Neural cell (in vitro differentiated cells): ENCODE data around the gene TRIO. TPM values are rescaled to one million over a fixed set of nuclear protein-coding genes. Genes with fewer than 3 reads are reported as not detected.

Experiments used
- H2AFZ ChIP-seq: fragments of 200-600, 300-800 bp; sonication (generic), shearing (Covaris generic); 2 replicates; pipeline ENCODE4 v1.6.0; 2014; ENCODE audit warnings: low read depth, mild to moderate bottlenecking, antibody characterized with exemption, low read length, moderate library complexity
- H3F3A ChIP-seq: fragments of 200-600 bp; shearing (Covaris generic); 2 replicates; pipeline ENCODE4 v1.6.1; 2016; ENCODE audit warnings: mild to moderate bottlenecking, moderate library complexity, mixed read lengths, antibody characterized with exemption, low read length; ENCODE audit not compliant: insufficient read depth, poor library complexity, severe bottlenecking
- H3K27ac ChIP-seq: fragments of 200-600, 300-800 bp; sonication (generic), shearing (Covaris generic); 2 replicates; pipeline ENCODE4 v1.5.1; 2014; ENCODE audit warnings: mild to moderate bottlenecking, low read length, moderate library complexity
- H3K27me3 ChIP-seq: fragments of 300-800, 200-600 bp; sonication (generic), shearing (Covaris generic); 2 replicates; pipeline ENCODE4 v1.6.0; 2014; ENCODE audit warnings: mild to moderate bottlenecking, low read depth, low read length, moderate library complexity; ENCODE audit not compliant: insufficient read depth
- H3K36me3 ChIP-seq: fragments of 300-800, 200-600 bp; sonication (generic), shearing (Covaris generic); 2 replicates; pipeline ENCODE4 v1.5.1; 2014; ENCODE audit warnings: mild to moderate bottlenecking, antibody characterized with exemption, low read length, moderate library complexity; ENCODE audit not compliant: insufficient read depth
- H3K4me2 ChIP-seq: fragments of 300-800, 200-600 bp; sonication (generic), shearing (Covaris generic); 2 replicates; pipeline ENCODE4 v1.6.0; 2014; ENCODE audit warnings: mild to moderate bottlenecking, low read length
- H3K4me3 ChIP-seq: fragments of 300-800, 200-600 bp; sonication (generic), shearing (Covaris generic); 2 replicates; pipeline ENCODE4 v1.5.1; 2014; ENCODE audit warnings: mild to moderate bottlenecking, low read length, moderate library complexity
- H3K79me2 ChIP-seq: fragments of 200-600 bp; shearing (Covaris generic); replicated peaks from 2 replicates; pipeline ENCODE4 v1.6.0; 2014; ENCODE audit warnings: mild to moderate bottlenecking, low read length, moderate library complexity; ENCODE audit not compliant: insufficient read depth
- H3K9ac ChIP-seq: fragments of 300-800, 200-600 bp; sonication (generic), shearing (Covaris generic); 2 replicates; pipeline ENCODE4 v1.6.1; 2016; ENCODE audit warnings: mild to moderate bottlenecking, low read length, mixed read lengths
- H3K9me2 ChIP-seq: fragments of 200-600 bp; shearing (Covaris generic); 2 replicates; pipeline ENCODE4 v1.6.1; 2016; ENCODE audit warnings: mild to moderate bottlenecking, low read length, mixed read lengths; ENCODE audit not compliant: insufficient read depth
- H3K9me3 ChIP-seq: fragments of 200-600, 300-800 bp; sonication (generic), shearing (Covaris generic); 2 replicates; pipeline ENCODE4 v1.6.1; 2016; ENCODE audit warnings: mild to moderate bottlenecking, mixed run types, low read length, moderate library complexity, mixed read lengths
- H4K20me1 ChIP-seq: fragments of 200-600 bp; shearing (Covaris generic); 2 replicates; pipeline ENCODE4 v1.6.1; 2016; ENCODE audit warnings: mild to moderate bottlenecking, mixed run types; ENCODE audit not compliant: insufficient read depth
- EP300 ChIP-seq: fragments of 450-650 bp; conservative IDR thresholded peaks from 2 replicates; pipeline ENCODE4 v1.6.1; 2014; ENCODE audit warnings: antibody characterized with exemption, mild to moderate bottlenecking, moderate library complexity; ENCODE audit not compliant: poor library complexity, severe bottlenecking
- EZH2 ChIP-seq: fragments of 200-600, 300-800 bp; shearing (Covaris generic), sonication (generic); IDR thresholded peaks from 2 replicates; pipeline ENCODE4 v1.6.1; 2014; ENCODE audit warnings: antibody characterized with exemption, low read length, borderline replicate concordance, mild to moderate bottlenecking; ENCODE audit not compliant: insufficient read depth, poor library complexity, severe bottlenecking
- MXI1 ChIP-seq: fragments of 450-650 bp; conservative IDR thresholded peaks from 2 replicates; pipeline ENCODE4 v1.6.1; 2014; ENCODE audit warnings: antibody characterized with exemption, mild to moderate bottlenecking; ENCODE audit not compliant: poor library complexity, severe bottlenecking
- POLR2AphosphoS5 ChIP-seq: IDR thresholded peaks from 2 replicates; pipeline ENCODE4 v1.6.1; 2012
- RAD21 ChIP-seq: fragments of 450-650 bp; conservative IDR thresholded peaks from 2 replicates; pipeline ENCODE4 v1.6.1; 2014; ENCODE audit warnings: antibody characterized with exemption, mild to moderate bottlenecking, moderate library complexity
- SMC3 ChIP-seq: fragments of 450-650 bp; conservative IDR thresholded peaks from 2 replicates; pipeline ENCODE4 v1.6.1; 2014; ENCODE audit warnings: antibody characterized with exemption, mild to moderate bottlenecking, moderate library complexity; ENCODE audit not compliant: poor library complexity
- TAF1 ChIP-seq: IDR thresholded peaks from 2 replicates; pipeline ENCODE4 v1.6.1; 2012; ENCODE audit warnings: low read depth
- polyA plus RNA-seq: library from polyadenylated mRNA; depleted of rRNA; stranded (reverse); fragments of >200 nt; gene quantifications from 2 replicates; pipeline ENCODE4 v1.2.3, GENCODE V29; 2014
- TF ChIP-seq, protein P1 (sequence below): fragments of 450-650 bp; IDR thresholded peaks from 2 replicates; pipeline ENCODE4 v1.5.1; 2014; ENCODE audit warnings: antibody characterized with exemption, mild to moderate bottlenecking, moderate library complexity; ENCODE audit not compliant: poor library complexity, severe bottlenecking
- TF ChIP-seq, protein P2 (sequence below): IDR thresholded peaks from 2 replicates; pipeline ENCODE4 v1.6.1; 2012; ENCODE audit warnings: borderline replicate concordance

The TRIO gene
- polyA plus RNA-seq, 1 donor from 2014 or later: 168 TPM

DNA sequence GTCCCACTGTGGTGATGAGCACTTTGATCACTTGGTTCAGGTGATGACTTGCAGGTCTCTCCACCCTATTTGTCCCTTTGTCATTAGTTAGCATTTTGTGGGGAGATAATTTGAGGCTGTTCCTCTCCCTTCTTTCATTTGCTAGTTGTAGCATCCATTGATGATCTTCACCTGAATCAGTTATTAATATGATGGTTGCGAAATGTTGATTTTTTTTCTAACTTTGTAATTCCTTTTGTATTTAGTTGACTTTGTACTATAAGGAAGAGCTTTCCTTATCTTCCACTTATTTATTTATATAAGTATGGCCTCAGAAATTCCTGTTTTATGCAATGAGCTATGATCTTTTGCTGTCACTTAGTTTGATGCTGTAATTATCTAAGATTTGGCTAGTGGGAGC lies 12.6 kb downstream of the TRIO start:
- no peak overlapping the region for H3K9ac ChIP-seq
- no peak overlapping the region for H3K4me2 ChIP-seq

DNA sequence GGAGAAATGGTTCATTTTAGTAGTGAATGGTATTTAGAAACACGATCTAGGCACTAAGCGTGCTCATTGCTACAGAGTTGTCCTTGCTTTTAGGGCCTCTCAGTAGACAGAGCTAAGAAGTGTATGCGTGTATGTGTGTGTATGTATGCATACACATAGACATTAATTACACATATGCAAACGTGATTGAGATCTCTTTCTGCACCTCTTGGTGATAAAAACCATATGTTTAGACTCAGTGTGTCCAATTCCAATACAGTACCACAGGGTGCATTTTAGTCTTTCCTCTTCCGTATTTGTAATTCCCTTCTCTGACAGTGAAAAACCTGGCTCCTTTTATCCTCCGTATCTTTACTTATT lies 13.1 kb downstream of the TRIO start:
- H2AFZ ChIP-seq: no peak overlapping the region
- no peaks in the 10 kb centered on the region for H3K27me3 ChIP-seq
- H3K79me2 ChIP-seq: peaks cover 95% of the 10 kb centered on the region
- no peak overlapping the region for H3K9ac ChIP-seq
- peaks cover 50% of the 10 kb centered on the region for H4K20me1 ChIP-seq
- no peaks in the 10 kb centered on the region for H3K9me2 ChIP-seq
- peak overlapping the region; percentile 31 for H3K4me3 ChIP-seq
- TF ChIP-seq MXI1 (no peak), SMC3 (no peak), EZH2 (no peak), POLR2AphosphoS5 (no peak), RAD21 (no peak), TAF1 (no peak), EP300 (no peak)
- TF ChIP-seq, protein P1, sequence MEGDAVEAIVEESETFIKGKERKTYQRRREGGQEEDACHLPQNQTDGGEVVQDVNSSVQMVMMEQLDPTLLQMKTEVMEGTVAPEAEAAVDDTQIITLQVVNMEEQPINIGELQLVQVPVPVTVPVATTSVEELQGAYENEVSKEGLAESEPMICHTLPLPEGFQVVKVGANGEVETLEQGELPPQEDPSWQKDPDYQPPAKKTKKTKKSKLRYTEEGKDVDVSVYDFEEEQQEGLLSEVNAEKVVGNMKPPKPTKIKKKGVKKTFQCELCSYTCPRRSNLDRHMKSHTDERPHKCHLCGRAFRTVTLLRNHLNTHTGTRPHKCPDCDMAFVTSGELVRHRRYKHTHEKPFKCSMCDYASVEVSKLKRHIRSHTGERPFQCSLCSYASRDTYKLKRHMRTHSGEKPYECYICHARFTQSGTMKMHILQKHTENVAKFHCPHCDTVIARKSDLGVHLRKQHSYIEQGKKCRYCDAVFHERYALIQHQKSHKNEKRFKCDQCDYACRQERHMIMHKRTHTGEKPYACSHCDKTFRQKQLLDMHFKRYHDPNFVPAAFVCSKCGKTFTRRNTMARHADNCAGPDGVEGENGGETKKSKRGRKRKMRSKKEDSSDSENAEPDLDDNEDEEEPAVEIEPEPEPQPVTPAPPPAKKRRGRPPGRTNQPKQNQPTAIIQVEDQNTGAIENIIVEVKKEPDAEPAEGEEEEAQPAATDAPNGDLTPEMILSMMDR: no peak
- TF ChIP-seq, protein P2, sequence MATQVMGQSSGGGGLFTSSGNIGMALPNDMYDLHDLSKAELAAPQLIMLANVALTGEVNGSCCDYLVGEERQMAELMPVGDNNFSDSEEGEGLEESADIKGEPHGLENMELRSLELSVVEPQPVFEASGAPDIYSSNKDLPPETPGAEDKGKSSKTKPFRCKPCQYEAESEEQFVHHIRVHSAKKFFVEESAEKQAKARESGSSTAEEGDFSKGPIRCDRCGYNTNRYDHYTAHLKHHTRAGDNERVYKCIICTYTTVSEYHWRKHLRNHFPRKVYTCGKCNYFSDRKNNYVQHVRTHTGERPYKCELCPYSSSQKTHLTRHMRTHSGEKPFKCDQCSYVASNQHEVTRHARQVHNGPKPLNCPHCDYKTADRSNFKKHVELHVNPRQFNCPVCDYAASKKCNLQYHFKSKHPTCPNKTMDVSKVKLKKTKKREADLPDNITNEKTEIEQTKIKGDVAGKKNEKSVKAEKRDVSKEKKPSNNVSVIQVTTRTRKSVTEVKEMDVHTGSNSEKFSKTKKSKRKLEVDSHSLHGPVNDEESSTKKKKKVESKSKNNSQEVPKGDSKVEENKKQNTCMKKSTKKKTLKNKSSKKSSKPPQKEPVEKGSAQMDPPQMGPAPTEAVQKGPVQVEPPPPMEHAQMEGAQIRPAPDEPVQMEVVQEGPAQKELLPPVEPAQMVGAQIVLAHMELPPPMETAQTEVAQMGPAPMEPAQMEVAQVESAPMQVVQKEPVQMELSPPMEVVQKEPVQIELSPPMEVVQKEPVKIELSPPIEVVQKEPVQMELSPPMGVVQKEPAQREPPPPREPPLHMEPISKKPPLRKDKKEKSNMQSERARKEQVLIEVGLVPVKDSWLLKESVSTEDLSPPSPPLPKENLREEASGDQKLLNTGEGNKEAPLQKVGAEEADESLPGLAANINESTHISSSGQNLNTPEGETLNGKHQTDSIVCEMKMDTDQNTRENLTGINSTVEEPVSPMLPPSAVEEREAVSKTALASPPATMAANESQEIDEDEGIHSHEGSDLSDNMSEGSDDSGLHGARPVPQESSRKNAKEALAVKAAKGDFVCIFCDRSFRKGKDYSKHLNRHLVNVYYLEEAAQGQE: no peak
- no peaks in the 10 kb centered on the region for H3F3A ChIP-seq
- H3K36me3 ChIP-seq: no peaks in the 10 kb centered on the region
- H3K4me2 ChIP-seq: no peak overlapping the region
- no peak overlapping the region for H3K27ac ChIP-seq
- no peaks in the 10 kb centered on the region for H3K9me3 ChIP-seq

More for the DNA sequence above, 12.6 kb downstream of the TRIO start:
- Histone ChIP-seq H3K27ac (no peak overlapping the region), H3K36me3 (no peaks in the 10 kb centered on the region), H3K9me3 (no peaks in the 10 kb centered on the region), H3K9me2 (no peaks in the 10 kb centered on the region), H3K27me3 (no peaks in the 10 kb centered on the region), H3K4me3 (no peak overlapping the region), H3F3A (no peaks in the 10 kb centered on the region), H2AFZ (no peak overlapping the region), H4K20me1 (peaks cover 54% of the 10 kb centered on the region), H3K79me2 (peaks cover 95% of the 10 kb centered on the region)
- TF ChIP-seq POLR2AphosphoS5 (no peak), EP300 (no peak), RAD21 (no peak), EZH2 (no peak), SMC3 (no peak), TAF1 (no peak), MXI1 (no peak)
- TF ChIP-seq, protein P1: no peak
- TF ChIP-seq, protein P2: no peak
